HepG2 (cell line): Measurements from ENCODE around the gene HOXB5. TPM values are rescaled to one million over a fixed set of nuclear protein-coding genes. Genes with fewer than 3 reads are reported as not detected.

Source experiments
- ATAC-seq: fragments of 200-7000 bp; cut with Tn5 transposase; 3 replicates; pipeline ENCODE4 v1.9.1; 2020; ENCODE audit warnings: mild to moderate bottlenecking, moderate library complexity
- BruUV-seq: library from RNA; stranded (reverse); fragments of 400-500 nt; replicated peaks from 2 replicates; lab custom pipeline; 2021; lab: Mats Ljungman, UMichigan
- CTCF ChIA-PET: fragments of 300-600 bp; formaldehyde crosslinking; extraction: SDS; loops from one replicate; lab custom pipeline; 2021; ENCODE audit warnings: low total read pairs, inconsistent platforms, low intra/inter-chr PET ratio; lab: Yijun Ruan, JAX
- POLR2A ChIA-PET: fragments of 350-600 bp; sonication (Branson Sonifier 250); formaldehyde crosslinking; loops from one replicate; lab custom pipeline; 2020; ENCODE audit warnings: antibody characterized with exemption, inconsistent platforms; lab: Yijun Ruan, JAX
- DNase-seq: peaks from one replicate; pipeline ENCODE4 v3.0.0-alpha.2; 2015; ENCODE audit warnings: low spot score
- FAIRE-seq: peaks from 3 replicates; lab custom pipeline; 2011; peaks lifted over from hg19 to GRCh38; lab: Jason Lieb, UNC
- H2AFZ ChIP-seq: one replicate; pipeline ENCODE4 v1.6.1; 2011; ENCODE audit warnings: low read length, inconsistent platforms
- H3K27ac ChIP-seq: fragments of 300-600 bp; 3 replicates; pipeline ENCODE4 v1.8.0; 2011; ENCODE audit warnings: mixed run types, mild to moderate bottlenecking, mixed read lengths, low read length, inconsistent platforms; ENCODE audit not compliant: insufficient read depth; ENCODE audit errors: extremely low read length
- H3K27me3 ChIP-seq, 2 experiments: fragments of 200-600 bp in 1 of 2; 2 replicates in 1 of 2; 3 replicates in 1 of 2; pipeline versions ENCODE4 v1.6.0 to v1.8.0; 2011; ENCODE audit warnings: low read length in 2 of 2, mild to moderate bottlenecking in 2 of 2, moderate library complexity in 2 of 2, inconsistent platforms in 1 of 2; ENCODE audit not compliant: insufficient read depth in 2 of 2, control insufficient read depth in 1 of 2
- H3K36me3 ChIP-seq, 2 experiments: fragments of 200-600 bp in 1 of 2; replicated peaks in 1 of 2; 2 replicates in 1 of 2; 3 replicates in 1 of 2; pipeline versions ENCODE4 v1.5.1 to v1.8.0; 2011; ENCODE audit warnings: low read length in 2 of 2, inconsistent platforms in 1 of 2; ENCODE audit not compliant: insufficient read depth in 2 of 2, control insufficient read depth in 1 of 2
- H3K4me1 ChIP-seq: 2 replicates; pipeline ENCODE4 v1.5.1; 2012; ENCODE audit warnings: low read length, inconsistent platforms; ENCODE audit not compliant: insufficient read depth
- H3K4me2 ChIP-seq: 2 replicates; pipeline ENCODE4 v1.6.0; 2011; ENCODE audit warnings: low read depth, low read length, inconsistent platforms
- H3K4me3 ChIP-seq, 3 experiments: fragments of 200-600 bp in 1 of 3; sonication (generic), shearing (Covaris generic) in 1 of 3; replicated peaks in 1 of 3; 2 replicates each; pipeline ENCODE4 v1.5.1; 2011 to 2016; ENCODE audit warnings: low read length in 3 of 3, inconsistent platforms in 2 of 3, low read depth in 2 of 3, mild to moderate bottlenecking in 2 of 3, control low read depth in 1 of 3, mixed read lengths in 1 of 3; ENCODE audit not compliant: insufficient read depth in 1 of 3
- H3K79me2 ChIP-seq: one replicate; pipeline ENCODE4 v1.6.1; 2011; ENCODE audit warnings: low read length, inconsistent platforms; ENCODE audit not compliant: insufficient read depth
- H3K9ac ChIP-seq: 2 replicates; pipeline ENCODE4 v1.6.0; 2011; ENCODE audit warnings: mild to moderate bottlenecking, low read depth, low read length, inconsistent platforms; ENCODE audit not compliant: insufficient read depth
- H3K9me3 ChIP-seq: 2 replicates; pipeline ENCODE4 v1.5.1; 2012; ENCODE audit warnings: mild to moderate bottlenecking, low read length
- H4K20me1 ChIP-seq: 2 replicates; pipeline ENCODE4 v1.6.0; 2011; ENCODE audit warnings: inconsistent platforms, mild to moderate bottlenecking, low read length, moderate library complexity; ENCODE audit not compliant: insufficient read depth
- CEBPB ChIP-seq: IDR thresholded peaks from 2 replicates; pipeline ENCODE4 v1.6.1; 2011; ENCODE audit warnings: low read depth, low read length, improper control_type of control experiment, borderline replicate concordance
- JARID2 ChIP-seq: sonication (generic); formaldehyde crosslinking; IDR thresholded peaks from 2 replicates; pipeline ENCODE4 v1.8.1; 2023; ENCODE audit warnings: missing genetic modification reagents, inconsistent platforms; ENCODE audit not compliant: insufficient replicate concordance
- KDM3A ChIP-seq: IDR thresholded peaks from 2 replicates; pipeline ENCODE4 v1.6.1; 2018; ENCODE audit warnings: low read depth, missing compliant biosample characterization
- MAFF ChIP-seq: IDR thresholded peaks from 2 replicates; pipeline ENCODE4 v1.6.1; 2011; ENCODE audit warnings: low read depth, low read length, improper control_type of control experiment
- NONO ChIP-seq, 2 experiments: fragments of 450-650 bp in 1 of 2; sonication (generic) in 1 of 2; formaldehyde crosslinking in 1 of 2; IDR thresholded peaks in 1 of 2; conservative IDR thresholded peaks in 1 of 2; 2 replicates each; pipeline versions ENCODE4 v1.6.1 to v1.8.0; 2017 to 2022; ENCODE audit warnings: mild to moderate bottlenecking in 1 of 2, missing genetic modification reagents in 1 of 2, moderate library complexity in 1 of 2
- SETDB1 ChIP-seq: sonication (generic); formaldehyde crosslinking; IDR thresholded peaks from 2 replicates; pipeline ENCODE4 v1.5.1; 2020; ENCODE audit warnings: missing genetic modification reagents, mild to moderate bottlenecking, borderline replicate concordance
- SMYD3 ChIP-seq: sonication (generic); formaldehyde crosslinking; IDR thresholded peaks from 2 replicates; pipeline ENCODE4 v1.8.1; 2023; ENCODE audit warnings: mild to moderate bottlenecking, missing genetic modification reagents
- ZFX ChIP-seq: sonication (generic); formaldehyde crosslinking; IDR thresholded peaks from 2 replicates; pipeline ENCODE4 v1.4.0; 2020; ENCODE audit warnings: mild to moderate bottlenecking, low read depth, missing genetic modification reagents, moderate library complexity
- ZNF839 ChIP-seq: sonication (generic); formaldehyde crosslinking; IDR thresholded peaks from 2 replicates; pipeline ENCODE4 v1.4.0; 2020; ENCODE audit warnings: missing genetic modification reagents, mild to moderate bottlenecking, borderline replicate concordance
- ZSCAN9 ChIP-seq: IDR thresholded peaks from 2 replicates; pipeline ENCODE4 v1.6.1; 2016; ENCODE audit warnings: borderline replicate concordance
- WGBS: methylation state at CpG from one replicate; pipeline ENCODE4 v1.1.6; 2017; ENCODE audit warnings: low lambda C conversion rate; 5-methylcytosine and 5-hydroxymethylcytosine counted together
- in situ Hi-C: cut with HindIII; loops from 2 replicates; pipeline ENCODE4 v1.10.0; 2017; ENCODE audit warnings: low pct_unique_long_range_greater_than_20kb; ENCODE audit not compliant: extremely low pct_ligation_motif_present
- intact Hi-C: fragments of 100-400 bp; cut with micrococcal nuclease; formaldehyde crosslinking; loops from one replicate; pipeline ENCODE4 v1.10.0; 2022; ENCODE audit not compliant: unreplicated experiment
- polyA plus RNA-seq, 8 experiments: library from polyadenylated mRNA; depleted of rRNA in 3 of 8; stranded (reverse) in 7 of 8; unstranded in 1 of 8; fragments of >200 nt; fragmentation: Illumina TruSeq in 4 of 8; extraction: Trizol in 4 of 8; gene quantifications; 2 replicates each; pipeline versions ENCODE4 v1.2.1 to v1.2.3, GENCODE V29; 2011 to 2016; ENCODE audit warnings: low read depth in 4 of 8, missing spikeins in 1 of 8, mixed read lengths in 1 of 8; ENCODE audit not compliant: insufficient read depth in 1 of 8
- total RNA-seq, 5 experiments: library from RNA; depleted of rRNA; stranded (reverse); fragments of >200 nt; fragmentation: Illumina TruSeq; extraction: Trizol; gene quantifications; 2 replicates each; pipeline ENCODE4 v1.2.3, GENCODE V29; 2016; ENCODE audit warnings: low read depth in 1 of 5
- TF ChIP-seq, protein P1 (sequence below): sonication (generic); formaldehyde crosslinking; IDR thresholded peaks from 2 replicates; pipeline ENCODE4 v1.4.0; 2020; ENCODE audit warnings: missing genetic modification reagents, mild to moderate bottlenecking, borderline replicate concordance
- TF ChIP-seq, protein P2 (sequence below): IDR thresholded peaks from 2 replicates; pipeline ENCODE4 v1.6.1; 2016; ENCODE audit warnings: missing compliant biosample characterization, missing genetic modification reagents, borderline replicate concordance

Gene HOXB5
- total and polyA plus RNA-seq, 2 of the 13 experiments (the other 11 are each of a cell fraction or from before 2014, with no cell fraction given): not detected

DNA sequence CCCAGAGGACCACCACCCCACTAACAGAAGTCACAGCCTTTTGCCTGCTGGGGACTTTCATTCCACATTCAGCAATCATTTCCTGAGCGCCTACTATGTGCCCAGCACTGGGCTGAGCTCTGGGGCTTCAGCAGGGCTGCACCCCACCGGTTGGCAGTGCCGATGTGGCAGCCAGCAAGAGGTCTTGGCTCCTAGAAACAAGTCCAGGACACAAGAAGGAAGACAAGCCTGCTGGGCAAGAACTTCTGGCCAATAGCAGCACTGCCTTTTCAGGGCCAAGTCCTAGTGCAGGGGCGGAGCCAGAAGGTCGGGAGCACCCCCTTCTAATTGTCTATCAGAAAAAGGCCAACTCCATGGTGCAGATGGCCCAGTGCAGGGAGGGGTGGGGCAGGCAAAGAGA, 45.6 kb upstream of the HOXB5 start:
- Histone ChIP-seq H2AFZ (no peak overlapping the region), H3K79me2 (no peaks in the 10 kb centered on the region), H3K36me3 (no peaks in the 10 kb centered on the region), H3K9ac (no peak overlapping the region), H3K27me3 (peaks cover 24 to 97% of the 10 kb centered on the region in 2 experiments), H3K9me3 (no peaks in the 10 kb centered on the region), H3K4me2 (no peak overlapping the region), H3K4me3 (no peak overlapping the region), H3K4me1 (0 out of 2 replicates have a peak, but pooled peaks cover 4% of the 10 kb centered on the region), H4K20me1 (no peaks in the 10 kb centered on the region), H3K27ac (no peak overlapping the region)
- no peak for DNase-seq
- 0% methylated on average over 5 of the region's 5 CpGs for WGBS
- POLR2A ChIA-PET: no interaction called here
- TF ChIP-seq ZFX (CRISPR knock-in tag): no peak
- no peak for TF ChIP-seq KDM3A (CRISPR knock-in tag)
- TF ChIP-seq ZSCAN9: no peak
- no peak for TF ChIP-seq JARID2 (CRISPR knock-in tag)
- ATAC-seq: no peak
- CTCF ChIA-PET: no interaction called here
- no TSS peak for BruUV-seq
- in situ Hi-C loops: no loop called here
- intact Hi-C loops: no loop called here
- FAIRE-seq: no peak

DNA sequence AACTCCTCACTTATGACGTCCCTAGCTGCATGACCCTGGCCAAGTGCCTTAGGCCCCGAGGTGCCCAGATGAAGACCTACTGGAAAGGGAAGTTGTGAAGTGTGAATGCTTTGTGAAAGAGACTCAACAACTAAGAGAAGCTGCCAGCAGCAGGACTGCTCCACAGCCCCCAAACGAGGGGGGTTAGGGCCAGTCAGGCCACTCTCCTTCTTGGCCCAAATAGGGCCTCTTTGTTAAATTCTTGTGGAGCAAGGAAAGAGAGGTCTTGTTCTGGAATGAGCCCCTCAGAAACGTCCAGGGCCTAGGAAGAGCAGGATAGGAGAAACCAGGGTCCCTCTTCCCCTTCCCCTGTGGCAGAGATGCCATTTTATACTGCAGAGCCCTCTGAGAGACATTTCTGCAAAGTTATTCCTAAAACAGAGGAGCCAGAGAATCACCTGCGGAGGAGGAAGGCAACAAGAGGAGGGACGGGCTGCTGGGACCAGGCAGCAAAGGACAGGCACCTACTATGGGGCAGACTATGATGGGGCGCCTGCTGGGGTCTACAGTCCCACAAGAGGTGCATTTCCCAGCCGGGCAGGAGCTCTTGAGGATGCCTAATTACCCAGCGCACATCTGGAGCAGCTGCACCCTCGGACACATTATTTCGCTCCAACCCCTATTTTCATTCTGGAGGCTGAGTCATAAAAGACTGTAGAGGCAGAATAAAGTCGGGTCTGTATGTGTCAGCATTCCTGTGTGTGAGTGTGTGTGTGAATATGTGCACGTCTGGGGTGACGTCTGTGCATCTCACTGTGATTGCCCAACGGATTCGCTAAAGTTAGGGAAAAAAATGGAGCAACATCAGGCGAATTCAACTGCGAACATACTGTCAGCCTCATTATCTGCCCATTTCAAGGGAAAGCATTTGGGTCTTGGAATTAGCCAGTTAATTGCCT, 44.0 kb upstream of the HOXB5 start:
- Histone ChIP-seq H3K27ac (no peak overlapping the region), H3K36me3 (no peaks in the 10 kb centered on the region), H3K9ac (no peak overlapping the region), H3K4me1 (0 out of 2 replicates have a peak, but pooled peaks cover 4% of the 10 kb centered on the region), H2AFZ (no peak overlapping the region), H3K4me2 (no peak overlapping the region), H4K20me1 (no peaks in the 10 kb centered on the region), H3K9me3 (no peaks in the 10 kb centered on the region), H3K4me3 (no peak overlapping the region), H3K79me2 (no peaks in the 10 kb centered on the region), H3K27me3 (peaks cover 21 to 97% of the 10 kb centered on the region in 2 experiments)
- DNase-seq (no peak), ATAC-seq (no peak), FAIRE-seq (no peak)
- CTCF ChIA-PET: no interaction called here
- intact Hi-C loops (no loop called here), in situ Hi-C loops (no loop called here)
- POLR2A ChIA-PET: no interaction called here
- WGBS: 26% methylated on average over 18 of the region's 18 CpGs
- no TSS peak for BruUV-seq
- no peak for TF ChIP-seq NONO (IDR thresholded peaks at IDR 0.05)
- no peak for TF ChIP-seq NONO (CRISPR knock-in tag; conservative IDR thresholded peaks at IDR 0.05)
- TF ChIP-seq SMYD3 (CRISPR knock-in tag): no peak
- TF ChIP-seq ZNF839 (CRISPR knock-in tag): no peak
- TF ChIP-seq, protein P1, sequence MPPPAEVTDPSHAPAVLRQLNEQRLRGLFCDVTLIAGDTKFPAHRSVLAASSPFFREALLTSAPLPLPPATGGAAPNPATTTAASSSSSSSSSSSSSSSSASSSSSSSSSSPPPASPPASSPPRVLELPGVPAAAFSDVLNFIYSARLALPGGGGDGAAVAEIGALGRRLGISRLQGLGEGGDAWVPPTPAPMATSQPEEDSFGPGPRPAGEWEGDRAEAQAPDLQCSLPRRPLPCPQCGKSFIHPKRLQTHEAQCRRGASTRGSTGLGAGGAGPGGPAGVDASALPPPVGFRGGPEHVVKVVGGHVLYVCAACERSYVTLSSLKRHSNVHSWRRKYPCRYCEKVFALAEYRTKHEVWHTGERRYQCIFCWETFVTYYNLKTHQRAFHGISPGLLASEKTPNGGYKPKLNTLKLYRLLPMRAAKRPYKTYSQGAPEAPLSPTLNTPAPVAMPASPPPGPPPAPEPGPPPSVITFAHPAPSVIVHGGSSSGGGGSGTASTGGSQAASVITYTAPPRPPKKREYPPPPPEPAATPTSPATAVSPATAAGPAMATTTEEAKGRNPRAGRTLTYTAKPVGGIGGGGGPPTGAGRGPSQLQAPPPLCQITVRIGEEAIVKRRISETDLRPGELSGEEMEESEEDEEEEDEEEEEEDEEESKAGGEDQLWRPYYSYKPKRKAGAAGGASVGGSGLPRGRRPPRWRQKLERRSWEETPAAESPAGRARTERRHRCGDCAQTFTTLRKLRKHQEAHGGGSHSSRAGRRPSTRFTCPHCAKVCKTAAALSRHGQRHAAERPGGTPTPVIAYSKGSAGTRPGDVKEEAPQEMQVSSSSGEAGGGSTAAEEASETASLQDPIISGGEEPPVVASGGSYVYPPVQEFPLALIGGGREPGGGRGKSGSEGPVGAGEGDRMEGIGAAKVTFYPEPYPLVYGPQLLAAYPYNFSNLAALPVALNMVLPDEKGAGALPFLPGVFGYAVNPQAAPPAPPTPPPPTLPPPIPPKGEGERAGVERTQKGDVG (CRISPR knock-in tag): no peak
- TF ChIP-seq, protein P2, sequence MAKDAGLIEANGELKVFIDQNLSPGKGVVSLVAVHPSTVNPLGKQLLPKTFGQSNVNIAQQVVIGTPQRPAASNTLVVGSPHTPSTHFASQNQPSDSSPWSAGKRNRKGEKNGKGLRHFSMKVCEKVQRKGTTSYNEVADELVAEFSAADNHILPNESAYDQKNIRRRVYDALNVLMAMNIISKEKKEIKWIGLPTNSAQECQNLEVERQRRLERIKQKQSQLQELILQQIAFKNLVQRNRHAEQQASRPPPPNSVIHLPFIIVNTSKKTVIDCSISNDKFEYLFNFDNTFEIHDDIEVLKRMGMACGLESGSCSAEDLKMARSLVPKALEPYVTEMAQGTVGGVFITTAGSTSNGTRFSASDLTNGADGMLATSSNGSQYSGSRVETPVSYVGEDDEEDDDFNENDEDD (CRISPR knock-in tag): no peak
- no peak for TF ChIP-seq SETDB1 (CRISPR knock-in tag)
- TF ChIP-seq CEBPB: peak; percentile 16; the same call in 1 of the 2 replicates
- 0 out of 2 replicates have a peak, but pooled peaks have one; percentile 3 for TF ChIP-seq MAFF
